SK-N-MC (cell line): ENCODE results near the gene MAPT.
"Not testable (repeated sequence)": the region's sequence is repeated elsewhere in the genome, so short reads cannot be mapped to it uniquely, and the experiment has no call there.

Experiments used
- DNase-seq: peaks from one replicate; pipeline ENCODE4 v3.0.0-alpha.2; 2011; ENCODE audit warnings: low read depth, low spot score
- H3K27ac ChIP-seq: fragments of 200-600 bp; sonication (generic); 2 replicates; pipeline ENCODE4 v1.5.1; 2016; ENCODE audit warnings: mixed run types
- H3K36me3 ChIP-seq: fragments of 200-600 bp; sonication (generic); 2 replicates; pipeline ENCODE4 v1.6.1; 2017; ENCODE audit warnings: antibody characterized with exemption, low read length, mixed read lengths; ENCODE audit not compliant: insufficient read depth
- H3K4me3 ChIP-seq: fragments of 200-600 bp; sonication (generic); 2 replicates; pipeline ENCODE4 v1.5.1; 2016
- H3K9ac ChIP-seq: fragments of 200-600 bp; sonication (generic); 2 replicates; pipeline ENCODE4 v1.8.0; 2017; ENCODE audit warnings: mixed run types, mixed read lengths; ENCODE audit not compliant: insufficient read length
- H3K9me3 ChIP-seq: fragments of 200-600 bp; sonication (generic); 2 replicates; pipeline ENCODE4 v1.6.1; 2017; ENCODE audit warnings: low read depth, mild to moderate bottlenecking, antibody characterized with exemption, low read length, moderate library complexity, mixed read lengths
- EZH2 ChIP-seq: fragments of 200-600 bp; sonication (generic); IDR thresholded peaks from one replicate; pipeline ENCODE4 v1.6.1; 2017; ENCODE audit warnings: antibody characterized with exemption
- FOXP2 ChIP-seq: optimal IDR thresholded peaks from 2 replicates; pipeline ENCODE3; 2011; ENCODE audit warnings: mild to moderate bottlenecking, moderate library complexity; ENCODE audit not compliant: insufficient read depth; ENCODE audit errors: extremely low read length, control extremely low read depth
- POLR2AphosphoS5 ChIP-seq: IDR thresholded peaks from 2 replicates; pipeline ENCODE4 v1.6.1; 2012; ENCODE audit warnings: mild to moderate bottlenecking, low read depth, low read length, borderline replicate concordance

MAPT gene

DNA sequence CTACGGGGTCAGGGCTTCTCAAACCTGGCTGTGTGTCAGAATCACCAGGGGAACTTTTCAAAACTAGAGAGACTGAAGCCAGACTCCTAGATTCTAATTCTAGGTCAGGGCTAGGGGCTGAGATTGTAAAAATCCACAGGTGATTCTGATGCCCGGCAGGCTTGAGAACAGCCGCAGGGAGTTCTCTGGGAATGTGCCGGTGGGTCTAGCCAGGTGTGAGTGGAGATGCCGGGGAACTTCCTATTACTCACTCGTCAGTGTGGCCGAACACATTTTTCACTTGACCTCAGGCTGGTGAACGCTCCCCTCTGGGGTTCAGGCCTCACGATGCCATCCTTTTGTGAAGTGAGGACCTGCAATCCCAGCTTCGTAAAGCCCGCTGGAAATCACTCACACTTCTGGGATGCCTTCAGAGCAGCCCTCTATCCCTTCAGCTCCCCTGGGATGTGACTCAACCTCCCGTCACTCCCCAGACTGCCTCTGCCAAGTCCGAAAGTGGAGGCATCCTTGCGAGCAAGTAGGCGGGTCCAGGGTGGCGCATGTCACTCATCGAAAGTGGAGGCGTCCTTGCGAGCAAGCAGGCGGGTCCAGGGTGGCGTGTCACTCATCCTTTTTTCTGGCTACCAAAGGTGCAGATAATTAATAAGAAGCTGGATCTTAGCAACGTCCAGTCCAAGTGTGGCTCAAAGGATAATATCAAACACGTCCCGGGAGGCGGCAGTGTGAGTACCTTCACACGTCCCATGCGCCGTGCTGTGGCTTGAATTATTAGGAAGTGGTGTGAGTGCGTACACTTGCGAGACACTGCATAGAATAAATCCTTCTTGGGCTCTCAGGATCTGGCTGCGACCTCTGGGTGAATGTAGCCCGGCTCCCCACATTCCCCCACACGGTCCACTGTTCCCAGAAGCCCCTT, 115.6 kb downstream of the MAPT start:
- Histone ChIP-seq H3K9me3 (no peaks in the 10 kb centered on the region), H3K36me3 (peaks cover 18% of the 10 kb centered on the region), H3K9ac (no peak overlapping the region), H3K27ac (no peak overlapping the region), H3K4me3 (no peak overlapping the region)
- TF ChIP-seq FOXP2 (no peak), EZH2 (no peak), POLR2AphosphoS5 (no peak)
- no peak for DNase-seq

GRCh38 chr17:46010597-46011186, 116.3 kb downstream of the MAPT start:
- H3K36me3 ChIP-seq: peaks cover 13% of the 10 kb centered on the region
- no peak for DNase-seq
- H3K9me3 ChIP-seq: no peaks in the 10 kb centered on the region
- H3K4me3 ChIP-seq: no peak overlapping the region
- TF ChIP-seq FOXP2: no peak
- TF ChIP-seq POLR2AphosphoS5: no peak
- no peak for TF ChIP-seq EZH2
- H3K27ac ChIP-seq: no peak overlapping the region
- H3K9ac ChIP-seq: no peak overlapping the region

DNA sequence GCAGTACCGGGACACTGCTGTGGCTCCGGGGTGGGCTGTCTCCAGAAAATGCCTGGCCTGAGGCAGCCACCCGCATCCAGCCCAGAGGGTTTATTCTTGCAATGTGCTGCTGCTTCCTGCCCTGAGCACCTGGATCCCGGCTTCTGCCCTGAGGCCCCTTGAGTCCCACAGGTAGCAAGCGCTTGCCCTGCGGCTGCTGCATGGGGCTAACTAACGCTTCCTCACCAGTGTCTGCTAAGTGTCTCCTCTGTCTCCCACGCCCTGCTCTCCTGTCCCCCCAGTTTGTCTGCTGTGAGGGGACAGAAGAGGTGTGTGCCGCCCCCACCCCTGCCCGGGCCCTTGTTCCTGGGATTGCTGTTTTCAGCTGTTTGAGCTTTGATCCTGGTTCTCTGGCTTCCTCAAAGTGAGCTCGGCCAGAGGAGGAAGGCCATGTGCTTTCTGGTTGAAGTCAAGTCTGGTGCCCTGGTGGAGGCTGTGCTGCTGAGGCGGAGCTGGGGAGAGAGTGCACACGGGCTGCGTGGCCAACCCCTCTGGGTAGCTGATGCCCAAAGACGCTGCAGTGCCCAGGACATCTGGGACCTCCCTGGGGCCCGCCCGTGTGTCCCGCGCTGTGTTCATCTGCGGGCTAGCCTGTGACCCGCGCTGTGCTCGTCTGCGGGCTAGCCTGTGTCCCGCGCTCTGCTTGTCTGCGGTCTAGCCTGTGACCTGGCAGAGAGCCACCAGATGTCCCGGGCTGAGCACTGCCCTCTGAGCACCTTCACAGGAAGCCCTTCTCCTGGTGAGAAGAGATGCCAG, 117.6 kb downstream of the MAPT start:
- no peak for DNase-seq
- no peak overlapping the region for H3K9ac ChIP-seq
- H3K36me3 ChIP-seq: peaks cover 6% of the 10 kb centered on the region; the same call in 1 of the 2 replicates
- no peaks in the 10 kb centered on the region for H3K9me3 ChIP-seq
- no peak overlapping the region for H3K27ac ChIP-seq
- no peak overlapping the region for H3K4me3 ChIP-seq
- TF ChIP-seq POLR2AphosphoS5: no peak
- no peak for TF ChIP-seq EZH2
- TF ChIP-seq FOXP2: no peak

DNA sequence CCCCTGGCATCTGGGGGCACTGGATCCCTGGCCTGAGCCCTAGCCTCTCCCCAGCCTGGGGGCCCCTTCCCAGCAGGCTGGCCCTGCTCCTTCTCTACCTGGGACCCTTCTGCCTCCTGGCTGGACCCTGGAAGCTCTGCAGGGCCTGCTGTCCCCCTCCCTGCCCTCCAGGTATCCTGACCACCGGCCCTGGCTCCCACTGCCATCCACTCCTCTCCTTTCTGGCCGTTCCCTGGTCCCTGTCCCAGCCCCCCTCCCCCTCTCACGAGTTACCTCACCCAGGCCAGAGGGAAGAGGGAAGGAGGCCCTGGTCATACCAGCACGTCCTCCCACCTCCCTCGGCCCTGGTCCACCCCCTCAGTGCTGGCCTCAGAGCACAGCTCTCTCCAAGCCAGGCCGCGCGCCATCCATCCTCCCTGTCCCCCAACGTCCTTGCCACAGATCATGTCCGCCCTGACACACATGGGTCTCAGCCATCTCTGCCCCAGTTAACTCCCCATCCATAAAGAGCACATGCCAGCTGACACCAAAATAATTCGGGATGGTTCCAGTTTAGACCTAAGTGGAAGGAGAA, 118.2 kb downstream of the MAPT start:
- no peak for TF ChIP-seq POLR2AphosphoS5
- no peak for TF ChIP-seq EZH2
- no peak for TF ChIP-seq FOXP2
- no peak for DNase-seq
- Histone ChIP-seq H3K27ac (no peak overlapping the region), H3K9ac (no peak overlapping the region), H3K4me3 (no peak overlapping the region), H3K9me3 (no peaks in the 10 kb centered on the region), H3K36me3 (peaks cover 6% of the 10 kb centered on the region; the same call in 1 of the 2 replicates)

- peaks cover 8% of the 10 kb centered on the region; the same call in 1 of the 2 replicates for H3K36me3 ChIP-seq
- no peak overlapping the region for H3K9ac ChIP-seq
- DNase-seq: no peak
- no peak for TF ChIP-seq FOXP2
- TF ChIP-seq EZH2: no peak
- no peak for TF ChIP-seq POLR2AphosphoS5
- no peak overlapping the region for H3K27ac ChIP-seq
- H3K9me3 ChIP-seq: no peaks in the 10 kb centered on the region
- H3K4me3 ChIP-seq: no peak overlapping the region
Observed at GRCh38 chr17:46013127-46013501, 118.8 kb downstream of the MAPT start.

DNA sequence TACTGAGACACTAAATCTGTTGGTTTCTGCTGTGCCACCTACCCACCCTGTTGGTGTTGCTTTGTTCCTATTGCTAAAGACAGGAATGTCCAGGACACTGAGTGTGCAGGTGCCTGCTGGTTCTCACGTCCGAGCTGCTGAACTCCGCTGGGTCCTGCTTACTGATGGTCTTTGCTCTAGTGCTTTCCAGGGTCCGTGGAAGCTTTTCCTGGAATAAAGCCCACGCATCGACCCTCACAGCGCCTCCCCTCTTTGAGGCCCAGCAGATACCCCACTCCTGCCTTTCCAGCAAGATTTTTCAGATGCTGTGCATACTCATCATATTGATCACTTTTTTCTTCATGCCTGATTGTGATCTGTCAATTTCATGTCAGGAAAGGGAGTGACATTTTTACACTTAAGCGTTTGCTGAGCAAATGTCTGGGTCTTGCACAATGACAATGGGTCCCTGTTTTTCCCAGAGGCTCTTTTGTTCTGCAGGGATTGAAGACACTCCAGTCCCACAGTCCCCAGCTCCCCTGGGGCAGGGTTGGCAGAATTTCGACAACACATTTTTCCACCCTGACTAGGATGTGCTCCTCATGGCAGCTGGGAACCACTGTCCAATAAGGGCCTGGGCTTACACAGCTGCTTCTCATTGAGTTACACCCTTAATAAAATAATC, 119.3 kb downstream of the MAPT start:
- no peak for DNase-seq
- Histone ChIP-seq H3K36me3 (peaks cover 14% of the 10 kb centered on the region; the same call in 1 of the 2 replicates), H3K4me3 (no peak overlapping the region), H3K9me3 (no peaks in the 10 kb centered on the region), H3K9ac (no peak overlapping the region), H3K27ac (no peak overlapping the region)
- TF ChIP-seq POLR2AphosphoS5: no peak
- no peak for TF ChIP-seq EZH2
- TF ChIP-seq FOXP2: no peak

- H3K9ac ChIP-seq, H3K27ac ChIP-seq, H3K9me3 ChIP-seq, H3K4me3 ChIP-seq, DNase-seq: not testable (repeated sequence)
- peaks cover 20% of the 10 kb centered on the region; the same call in 1 of the 2 replicates for H3K36me3 ChIP-seq
Observed at GRCh38 chr17:46019408-46019925, 125.1 kb downstream of the MAPT start.
